ENCODE data around the gene TRPM7.

TRPM7 gene

DNA sequence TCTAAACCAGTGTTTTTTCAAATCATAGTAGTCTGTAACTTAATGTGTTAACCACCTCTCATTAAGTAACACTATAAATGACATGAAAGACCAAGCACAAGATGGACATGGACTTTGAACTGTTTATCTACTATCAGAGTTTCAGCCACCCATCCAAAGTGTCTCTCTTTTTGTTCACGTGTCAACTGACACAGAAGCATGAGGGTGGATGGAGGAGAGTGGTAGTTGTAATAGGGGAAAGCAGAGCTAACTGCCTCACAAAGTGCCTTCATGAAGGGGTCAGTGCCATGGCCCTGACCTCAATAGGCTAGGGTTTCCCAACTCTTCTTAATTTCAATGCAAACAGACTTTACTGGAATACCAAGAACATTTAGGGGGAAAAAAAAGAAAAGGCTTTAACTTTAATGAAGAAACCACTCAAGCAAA is 32.1 kb upstream of the TRPM7 start:
- no peaks in the 10 kb centered on the region for H3K27me3 ChIP-seq (replicated peaks; ENCODE audit: insufficient read depth, low read length)
- H3F3A ChIP-seq (ENCODE audit: insufficient read depth, low read length) = no peaks in the 10 kb centered on the region
- no peaks in the 10 kb centered on the region for H3K36me3 ChIP-seq (replicated peaks; ENCODE audit: insufficient read depth, low read length)

DNA sequence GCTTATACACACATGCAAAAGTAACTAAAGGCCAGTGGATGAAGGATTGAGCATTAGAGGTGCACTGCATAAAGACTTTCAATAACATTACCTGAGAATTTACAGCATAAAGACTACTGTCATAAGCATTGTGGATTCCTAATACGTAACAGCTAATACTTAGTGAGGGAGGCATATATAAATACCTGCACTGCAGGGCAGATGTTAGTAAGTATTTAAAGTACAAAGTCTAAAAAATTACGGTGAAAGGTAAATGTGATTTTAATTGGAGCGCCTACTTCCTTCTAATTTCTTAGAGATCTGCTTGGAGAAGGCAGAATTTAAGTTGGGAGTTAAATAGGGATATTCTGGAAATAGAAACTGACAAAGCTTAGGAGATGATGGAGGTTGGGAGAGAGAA is 25.4 kb upstream of the TRPM7 start:
- Histone ChIP-seq H3F3A (ENCODE audit: insufficient read depth, low read length) (no peaks in the 10 kb centered on the region), H3K27me3 (replicated peaks; ENCODE audit: insufficient read depth, low read length) (no peaks in the 10 kb centered on the region), H3K4me1 (ENCODE audit: low read length) (no peaks in the 10 kb centered on the region), H3K9me2 (replicated peaks; ENCODE audit: insufficient read depth, low read length) (no peaks in the 10 kb centered on the region), H2AFZ (ENCODE audit: low read length) (no peak overlapping the region), H3K4me2 (ENCODE audit: low read depth, low read length) (no peak overlapping the region), H3K9me3 (replicated peaks; ENCODE audit: insufficient read depth, low read length) (no peaks in the 10 kb centered on the region), H3K36me3 (replicated peaks; ENCODE audit: insufficient read depth, low read length) (no peaks in the 10 kb centered on the region), H4K20me1 (ENCODE audit: insufficient read depth, low read length) (no peaks in the 10 kb centered on the region), H3K79me2 (ENCODE audit: low read length) (no peaks in the 10 kb centered on the region), H3K27ac (ENCODE audit: low read length) (no peak overlapping the region), H3K4me3 (ENCODE audit: low read length) (no peak overlapping the region), H3K9ac (ENCODE audit: low read length) (no peak overlapping the region)
- TF ChIP-seq EZH2phosphoT487 (IDR thresholded peaks at IDR 0.05; ENCODE audit: low read length) (no peak), EZH2 (optimal IDR thresholded peaks at IDR 0.05; ENCODE audit: low read depth, low read length) (no peak)
- TF ChIP-seq, protein P1, sequence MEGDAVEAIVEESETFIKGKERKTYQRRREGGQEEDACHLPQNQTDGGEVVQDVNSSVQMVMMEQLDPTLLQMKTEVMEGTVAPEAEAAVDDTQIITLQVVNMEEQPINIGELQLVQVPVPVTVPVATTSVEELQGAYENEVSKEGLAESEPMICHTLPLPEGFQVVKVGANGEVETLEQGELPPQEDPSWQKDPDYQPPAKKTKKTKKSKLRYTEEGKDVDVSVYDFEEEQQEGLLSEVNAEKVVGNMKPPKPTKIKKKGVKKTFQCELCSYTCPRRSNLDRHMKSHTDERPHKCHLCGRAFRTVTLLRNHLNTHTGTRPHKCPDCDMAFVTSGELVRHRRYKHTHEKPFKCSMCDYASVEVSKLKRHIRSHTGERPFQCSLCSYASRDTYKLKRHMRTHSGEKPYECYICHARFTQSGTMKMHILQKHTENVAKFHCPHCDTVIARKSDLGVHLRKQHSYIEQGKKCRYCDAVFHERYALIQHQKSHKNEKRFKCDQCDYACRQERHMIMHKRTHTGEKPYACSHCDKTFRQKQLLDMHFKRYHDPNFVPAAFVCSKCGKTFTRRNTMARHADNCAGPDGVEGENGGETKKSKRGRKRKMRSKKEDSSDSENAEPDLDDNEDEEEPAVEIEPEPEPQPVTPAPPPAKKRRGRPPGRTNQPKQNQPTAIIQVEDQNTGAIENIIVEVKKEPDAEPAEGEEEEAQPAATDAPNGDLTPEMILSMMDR (IDR thresholded peaks at IDR 0.05; ENCODE audit: low read length) = no peak
- DNase-seq = no peak

More for the DNA sequence above, 32.1 kb upstream of the TRPM7 start:
- Histone ChIP-seq H3K4me1 (ENCODE audit: low read length) (no peaks in the 10 kb centered on the region), H2AFZ (ENCODE audit: low read length) (no peak overlapping the region), H3K9ac (ENCODE audit: low read length) (no peak overlapping the region), H3K4me3 (ENCODE audit: low read length) (no peak overlapping the region), H3K9me2 (replicated peaks; ENCODE audit: insufficient read depth, low read length) (no peaks in the 10 kb centered on the region), H3K4me2 (ENCODE audit: low read depth, low read length) (no peak overlapping the region), H4K20me1 (ENCODE audit: insufficient read depth, low read length) (no peaks in the 10 kb centered on the region), H3K9me3 (replicated peaks; ENCODE audit: insufficient read depth, low read length) (no peaks in the 10 kb centered on the region), H3K27ac (ENCODE audit: low read length) (no peak overlapping the region), H3K79me2 (ENCODE audit: low read length) (no peaks in the 10 kb centered on the region)
- TF ChIP-seq, protein P1 (IDR thresholded peaks at IDR 0.05; ENCODE audit: low read length) = no peak
- TF ChIP-seq EZH2 (optimal IDR thresholded peaks at IDR 0.05; ENCODE audit: low read depth, low read length) (no peak), EZH2phosphoT487 (IDR thresholded peaks at IDR 0.05; ENCODE audit: low read length) (no peak)
- no peak for DNase-seq

DNA sequence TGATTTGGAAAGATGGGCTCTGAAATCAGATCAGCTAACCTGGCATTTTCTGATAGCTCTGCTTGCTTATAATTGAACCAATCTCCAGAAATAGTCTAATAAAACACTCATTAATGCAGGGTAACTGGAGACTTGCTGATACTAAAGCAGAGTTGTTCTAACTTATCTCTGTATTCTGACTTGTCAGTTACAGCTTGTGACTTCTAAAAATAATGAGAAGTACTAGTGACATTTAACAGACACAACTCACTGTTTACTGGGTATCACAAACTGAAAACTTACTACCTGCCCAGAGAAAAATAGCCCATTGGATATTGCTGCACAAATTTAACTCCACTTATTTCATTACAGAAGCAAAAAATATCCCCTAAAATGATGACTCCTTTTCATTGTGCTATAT is 24.0 kb upstream of the TRPM7 start:
- H3K27ac ChIP-seq (ENCODE audit: low read length) = no peak overlapping the region
- H3K36me3 ChIP-seq (replicated peaks; ENCODE audit: insufficient read depth, low read length) = no peaks in the 10 kb centered on the region
- H3K27me3 ChIP-seq (replicated peaks; ENCODE audit: insufficient read depth, low read length) = no peaks in the 10 kb centered on the region
- no peaks in the 10 kb centered on the region for H3K9me2 ChIP-seq (replicated peaks; ENCODE audit: insufficient read depth, low read length)
- H3K4me3 ChIP-seq (ENCODE audit: low read length) = no peak overlapping the region
- no peak overlapping the region for H3K9ac ChIP-seq (ENCODE audit: low read length)
- no peaks in the 10 kb centered on the region for H3K9me3 ChIP-seq (replicated peaks; ENCODE audit: insufficient read depth, low read length)
- no peak overlapping the region for H3K4me2 ChIP-seq (ENCODE audit: low read depth, low read length)
- no peaks in the 10 kb centered on the region for H4K20me1 ChIP-seq (ENCODE audit: insufficient read depth, low read length)
- no peaks in the 10 kb centered on the region for H3K79me2 ChIP-seq (ENCODE audit: low read length)
- no peak overlapping the region for H2AFZ ChIP-seq (ENCODE audit: low read length)
- no peak for DNase-seq
- TF ChIP-seq, protein P1 (IDR thresholded peaks at IDR 0.05; ENCODE audit: low read length) = no peak
- TF ChIP-seq EZH2phosphoT487 (IDR thresholded peaks at IDR 0.05; ENCODE audit: low read length) = no peak
- TF ChIP-seq EZH2 (optimal IDR thresholded peaks at IDR 0.05; ENCODE audit: low read depth, low read length) = no peak
- H3K4me1 ChIP-seq (ENCODE audit: low read length) = no peaks in the 10 kb centered on the region
- H3F3A ChIP-seq (ENCODE audit: insufficient read depth, low read length) = no peaks in the 10 kb centered on the region

All from MM.1S (cell line).